GM19193 (cell line): Measurements from ENCODE around the gene IFI27L1.

Experiments
- POLR2A ChIP-seq: IDR thresholded peaks from 4 replicates; pipeline ENCODE4 v1.6.1; 2011; ENCODE audit not compliant: insufficient read depth, insufficient read length; ENCODE audit errors: extremely low read depth

Gene IFI27L1

DNA sequence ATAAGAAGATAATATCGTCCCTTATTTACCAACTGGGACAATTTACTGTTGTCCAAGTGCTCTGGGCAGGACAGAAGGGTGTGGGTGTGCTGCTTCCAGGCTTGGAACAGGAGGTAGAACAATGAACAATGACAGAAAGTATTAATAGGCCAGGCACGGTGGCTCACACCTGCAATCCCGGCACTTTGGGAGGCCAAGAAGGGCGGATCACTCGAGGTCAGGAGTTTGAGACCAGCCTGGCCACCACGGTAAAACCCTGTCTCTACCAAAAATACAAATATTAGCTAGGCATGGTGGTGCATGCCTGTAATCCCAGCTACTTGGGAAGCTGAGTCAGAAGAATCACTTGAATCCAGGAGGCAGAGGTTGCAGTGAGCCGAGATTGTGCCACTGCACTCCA, 32.0 kb downstream of the IFI27L1 start:
- no peak for TF ChIP-seq POLR2A

DNA sequence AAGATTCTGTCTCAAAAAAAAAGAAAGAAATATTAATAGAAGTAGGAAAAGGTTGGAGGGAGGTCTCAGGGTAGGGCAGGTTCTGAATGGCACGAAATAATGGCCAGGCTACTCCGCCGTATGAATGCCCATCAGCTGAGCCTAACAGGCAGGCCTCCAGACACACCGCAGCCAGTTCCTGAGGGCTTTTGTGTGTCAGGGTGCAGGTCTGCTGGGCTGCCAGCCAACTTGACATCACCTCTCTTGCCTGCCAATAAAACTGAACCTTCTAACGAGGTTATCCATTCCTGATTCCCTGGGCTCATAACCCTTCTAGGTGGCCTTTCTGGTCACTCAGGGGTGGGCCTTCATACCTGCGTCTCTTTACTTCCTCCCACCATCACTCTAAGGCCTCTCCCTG, 32.4 kb downstream of the IFI27L1 start:
- TF ChIP-seq POLR2A = no peak

GRCh38 chr14:94113908-94114588, 32.9 kb downstream of the IFI27L1 start:
- TF ChIP-seq POLR2A = no peak

- no peak for TF ChIP-seq POLR2A
Measured at GRCh38 chr14:94114589-94115057, 33.5 kb downstream of the IFI27L1 start.

GRCh38 chr14:94115058-94115591, 34.0 kb downstream of the IFI27L1 start:
- no peak for TF ChIP-seq POLR2A

DNA sequence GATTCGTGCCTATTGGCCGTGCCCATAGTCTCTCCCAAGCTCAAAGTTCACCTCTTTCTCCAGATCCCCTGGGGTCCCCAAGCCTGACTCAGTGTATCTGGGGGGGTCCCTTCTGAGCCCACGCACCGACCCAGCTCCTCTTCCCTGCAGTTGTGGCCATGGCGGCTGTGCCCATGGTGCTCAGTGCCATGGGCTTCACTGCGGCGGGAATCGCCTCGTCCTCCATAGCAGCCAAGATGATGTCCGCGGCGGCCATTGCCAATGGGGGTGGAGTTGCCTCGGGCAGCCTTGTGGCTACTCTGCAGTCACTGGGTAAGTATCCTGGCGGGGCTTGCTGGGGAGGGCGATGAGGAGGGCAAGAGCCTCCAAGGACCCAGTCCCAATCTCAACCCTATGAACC, 34.5 kb downstream of the IFI27L1 start:
- TF ChIP-seq POLR2A = no peak

DNA sequence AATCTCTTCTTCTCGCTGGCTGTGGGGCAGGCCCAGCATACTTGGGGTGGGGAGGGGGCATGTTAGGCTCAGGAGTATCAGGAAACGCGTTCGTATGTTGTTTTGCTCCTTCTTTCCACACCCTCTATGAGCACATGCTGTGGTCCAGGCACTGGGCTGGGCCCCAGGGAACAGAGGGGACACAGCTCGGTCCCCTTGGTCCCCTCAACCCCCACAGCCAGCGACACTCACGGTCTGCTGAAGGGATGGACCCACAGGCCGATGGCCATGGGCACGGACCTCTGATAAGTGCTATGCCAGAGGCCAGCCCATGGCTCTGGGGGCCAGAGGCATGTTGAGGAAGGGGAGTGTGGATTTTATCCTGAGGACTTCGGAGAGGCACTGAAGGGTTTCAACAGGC, 35.6 kb downstream of the IFI27L1 start:
- no peak for TF ChIP-seq POLR2A

DNA sequence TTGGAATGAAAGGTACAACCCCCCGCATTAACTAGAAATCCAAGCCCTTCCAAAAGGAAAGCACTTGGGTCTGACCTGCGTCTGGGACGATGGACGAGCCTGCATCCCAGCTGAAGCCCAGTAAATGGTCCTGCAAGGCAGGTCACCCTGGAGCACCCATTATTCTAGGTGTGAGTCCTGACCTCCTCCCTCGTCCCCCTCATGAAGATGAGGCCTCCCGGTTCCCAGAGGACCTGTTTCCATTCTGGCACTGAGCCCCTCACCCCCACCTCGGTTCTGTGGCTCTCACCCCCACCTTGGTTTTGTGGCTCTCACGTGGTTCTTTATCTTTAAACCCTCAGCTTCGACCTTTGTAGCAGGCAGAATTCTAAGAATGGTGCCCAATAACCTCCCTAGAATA, 36.7 kb downstream of the IFI27L1 start:
- no peak for TF ChIP-seq POLR2A

DNA sequence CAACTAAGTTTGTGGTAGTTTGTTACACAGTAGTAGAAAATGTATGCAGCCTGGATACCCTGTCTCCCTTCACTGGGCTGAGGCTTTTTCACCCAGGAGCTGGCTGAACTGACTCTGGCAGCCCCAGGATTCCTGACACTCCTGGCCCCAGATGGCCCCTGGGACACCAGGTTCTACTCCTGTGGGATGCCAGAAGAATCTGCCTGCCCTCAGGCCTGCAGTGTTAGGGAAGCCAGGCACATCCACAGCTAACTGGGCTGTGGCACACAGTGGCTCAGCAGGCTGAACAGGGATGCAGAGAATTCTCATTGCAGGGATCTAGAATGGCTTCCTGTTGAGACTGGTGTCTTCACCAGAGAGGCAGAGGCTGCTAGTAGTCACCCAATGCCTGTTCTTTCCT, 38.0 kb downstream of the IFI27L1 start:
- TF ChIP-seq POLR2A = no peak

DNA sequence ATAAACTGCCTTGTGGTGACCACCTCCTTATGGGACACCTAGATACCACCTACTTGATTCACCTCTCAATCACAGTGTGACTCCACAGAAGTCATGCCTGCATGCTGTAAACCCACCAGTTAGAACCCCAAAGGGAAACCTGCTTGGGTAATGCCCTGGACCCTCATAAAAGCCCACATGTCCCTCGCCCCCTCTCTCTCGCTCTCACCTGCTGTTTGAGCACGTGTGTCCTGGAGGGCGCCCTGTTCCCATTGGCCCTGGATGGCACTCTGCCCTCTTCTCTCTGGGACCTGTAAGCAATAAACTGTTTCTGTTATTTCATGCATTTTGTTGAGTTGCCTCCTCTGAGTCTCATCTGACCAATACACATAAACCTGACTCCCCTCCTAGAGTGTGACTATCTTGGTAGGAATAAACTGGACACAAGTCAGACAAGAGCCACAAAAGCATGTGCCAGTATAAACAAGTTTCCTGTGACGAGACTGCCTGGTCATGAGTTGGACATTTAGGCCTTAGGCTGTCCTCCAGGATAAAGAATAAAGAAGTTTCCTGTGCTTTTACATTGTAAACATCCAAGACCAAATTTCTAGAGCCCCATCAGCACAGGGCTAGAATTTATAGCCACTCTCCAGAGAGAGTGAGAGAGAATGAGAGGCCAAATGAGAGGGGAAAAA, 39.7 kb downstream of the IFI27L1 start:
- TF ChIP-seq POLR2A = no peak

DNA sequence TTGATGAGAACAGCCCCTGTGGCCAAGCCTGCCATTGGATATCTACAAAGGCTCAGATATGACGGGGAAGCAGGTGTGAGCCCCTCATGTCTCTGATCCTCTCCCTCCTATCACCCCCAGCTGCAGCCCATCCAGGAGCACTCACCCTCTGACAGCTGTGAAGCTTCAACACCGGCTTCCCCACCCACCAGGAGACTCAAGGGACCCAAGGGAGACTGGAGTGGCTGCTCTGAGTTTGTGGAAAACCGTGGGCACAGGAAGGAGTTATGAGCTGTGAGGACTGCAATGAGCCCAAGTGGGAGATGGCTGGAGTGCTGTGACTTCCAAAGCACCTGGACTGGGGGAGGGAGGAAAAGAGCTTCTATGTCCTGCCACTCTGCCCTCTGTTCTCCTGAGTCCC, 40.4 kb downstream of the IFI27L1 start:
- no peak for TF ChIP-seq POLR2A

GRCh38 chr14:94122438-94122837, 41.3 kb downstream of the IFI27L1 start:
- no peak for TF ChIP-seq POLR2A

GRCh38 chr14:94123296-94123695, 42.2 kb downstream of the IFI27L1 start:
- TF ChIP-seq POLR2A = no peak

DNA sequence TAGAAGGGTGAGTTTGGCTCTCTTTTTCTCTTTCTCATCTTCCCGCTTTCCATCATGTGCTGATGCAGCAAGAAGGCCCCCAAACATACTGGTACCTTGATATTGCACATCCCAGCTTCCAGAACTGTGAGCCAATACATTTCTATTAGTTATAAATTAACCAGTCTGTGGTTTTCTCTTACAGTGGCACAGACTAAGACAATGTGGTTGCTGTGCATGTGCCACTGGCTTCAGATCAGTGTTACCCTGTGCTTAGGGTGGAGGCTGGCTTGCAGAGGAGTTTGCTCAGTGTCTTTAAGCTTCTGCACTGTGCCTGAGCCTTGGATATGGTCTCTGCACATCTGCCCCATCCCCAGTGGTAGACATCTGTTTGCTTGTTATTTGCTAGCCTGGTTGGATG, 42.8 kb downstream of the IFI27L1 start:
- no peak for TF ChIP-seq POLR2A

DNA sequence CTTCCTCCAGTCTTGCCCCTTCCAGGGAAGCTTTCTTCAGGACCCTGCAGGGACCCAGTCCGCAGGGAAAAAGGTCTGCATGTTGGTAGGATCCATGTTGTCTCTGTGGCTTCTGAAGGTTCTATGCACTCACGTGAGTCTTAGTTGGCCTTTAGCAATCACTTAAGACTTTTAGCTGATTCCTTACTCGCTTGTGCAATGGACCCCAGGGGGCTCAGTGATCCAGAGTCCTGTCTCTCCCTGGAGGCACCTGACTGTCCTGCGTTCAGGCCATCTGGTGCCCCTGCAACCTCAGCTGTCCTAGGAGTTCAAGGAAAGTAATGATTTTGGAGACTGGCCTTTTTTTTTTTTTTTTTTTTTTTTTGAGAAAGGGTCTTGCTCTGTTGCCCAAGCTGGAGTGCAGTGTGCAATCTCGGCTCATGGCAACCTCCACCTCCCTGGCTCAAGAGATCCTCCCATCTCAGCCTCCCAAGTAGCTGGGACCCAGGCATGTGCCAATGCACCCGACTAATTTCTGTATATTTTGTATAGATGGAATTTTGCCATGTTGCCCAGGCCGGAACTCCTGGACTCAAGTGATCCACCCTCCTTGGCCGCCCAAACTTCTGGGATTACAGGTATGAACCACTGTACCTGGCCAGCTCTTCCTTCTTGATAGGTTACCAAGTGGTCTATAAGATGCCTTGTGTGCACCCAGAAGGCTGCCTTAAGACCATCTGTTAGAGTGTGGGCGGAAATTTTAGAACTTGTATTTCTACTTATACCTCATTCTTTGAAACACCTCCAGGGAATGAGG, 43.7 kb downstream of the IFI27L1 start:
- TF ChIP-seq POLR2A = no peak

DNA sequence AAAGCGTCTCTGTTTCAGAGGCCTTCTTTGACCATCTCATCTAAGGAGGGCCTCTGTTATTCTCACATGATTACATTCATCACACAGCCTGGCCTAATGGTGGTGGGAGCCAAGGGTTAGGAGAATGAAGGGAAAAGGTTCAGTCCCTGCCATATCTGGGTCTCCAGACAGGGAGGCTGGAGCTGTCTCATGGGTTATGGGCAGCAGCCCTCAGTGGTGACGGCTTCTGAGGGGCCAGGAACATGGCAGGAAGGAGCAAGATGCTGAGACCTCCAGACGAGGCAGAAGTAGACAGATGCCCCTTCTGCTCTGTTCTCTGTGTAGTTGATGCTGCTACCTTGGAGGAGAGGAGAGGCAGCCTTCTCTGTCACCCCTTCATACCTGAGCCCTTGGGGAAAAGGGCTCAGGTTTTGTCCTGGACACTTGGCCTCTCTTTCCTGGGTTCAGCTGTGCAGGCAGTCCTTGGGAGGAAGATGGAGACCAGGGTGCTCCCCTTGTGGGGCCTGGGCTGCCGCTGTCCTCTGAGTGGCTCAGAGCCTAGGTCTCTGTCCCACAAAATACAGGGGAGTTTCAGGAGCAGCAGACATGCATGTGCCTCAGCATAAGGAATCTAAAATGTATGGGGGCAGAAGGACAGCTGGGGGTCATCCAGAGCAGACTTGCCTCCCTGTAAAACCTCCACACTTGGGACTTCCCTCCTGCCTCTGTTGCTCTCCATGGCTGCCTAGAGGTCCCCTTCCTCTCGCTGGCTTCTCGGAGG, 44.7 kb downstream of the IFI27L1 start:
- TF ChIP-seq POLR2A = no peak

GRCh38 chr14:94126419-94126677, 45.2 kb downstream of the IFI27L1 start:
- no peak for TF ChIP-seq POLR2A
